ENCODE results near the gene XYLT1. TPM values are rescaled to one million over a fixed set of nuclear protein-coding genes. Genes with fewer than 3 reads are reported as not detected.

The XYLT1 gene
- total and polyA plus RNA-seq, 9 of the 15 experiments (the other 6 are each of a cell fraction or from before 2014, with no cell fraction given), result 0.03 to 0.09 (median 0.08) TPM; not detected in 6

- no peaks in the 10 kb centered on the region for H3K36me3 ChIP-seq (ENCODE audit: control insufficient read depth, insufficient read depth, low read length)
- FAIRE-seq (no peak), ATAC-seq (no peak), DNase-seq (ENCODE audit: extremely low read depth in 1 of 4, low spot score in 3 of 4) (no peak)
- H3K9me3 ChIP-seq (replicated peaks; ENCODE audit: control insufficient read depth, insufficient read depth, low read depth, low read length), result no peaks in the 10 kb centered on the region
- no TSS peak for BruUV-seq (replicated peaks)
- no peak overlapping the region for H3K4me2 ChIP-seq (ENCODE audit: insufficient read depth, low read length)
- peaks cover 2 to 44% of the 10 kb centered on the region in 2 experiments; a peak in 3 of 5 replicates for H3K27me3 ChIP-seq (ENCODE audit: control insufficient read depth in 2 of 2, insufficient read depth in 2 of 2, low read length in 2 of 2)
- H3K9me1 ChIP-seq (ENCODE audit: control insufficient read depth, insufficient read depth, low read length), result no peaks in the 10 kb centered on the region
- H3K9ac ChIP-seq (ENCODE audit: insufficient read depth in 1 of 2, low read depth in 2 of 2, low read length in 2 of 2), result no peak overlapping the region
- no peak overlapping the region for H3K27ac ChIP-seq (ENCODE audit: extremely low read depth, low read depth, low read length)
- CTCF ChIA-PET (ENCODE audit: low intra/inter-chr PET ratio), result no interaction called here
- in situ Hi-C loops (cut with MboI) (no loop called here), intact Hi-C loops (cut with micrococcal nuclease) (no loop called here)
- under 1% methylated on average over 12 of the region's 12 CpGs for WGBS (ENCODE audit: insufficient coverage, low coverage, missing lambda C conversion rate)
- no peaks in the 10 kb centered on the region for H3K4me1 ChIP-seq (replicated peaks in 1 of 2; ENCODE audit: control insufficient read depth in 2 of 2, insufficient read depth in 2 of 2, low read length in 2 of 2)
- POLR2A ChIA-PET, result interaction anchor here (0.8 kb wide), 1 partner anchor 8 kb away, joined by 3 read pairs; no protein-coding TSS in a partner anchor
- H4K20me1 ChIP-seq (replicated peaks; ENCODE audit: control insufficient read depth, insufficient read depth, low read length), result no peaks in the 10 kb centered on the region
- H3K79me2 ChIP-seq (ENCODE audit: control insufficient read depth, insufficient read depth, low read length), result no peaks in the 10 kb centered on the region
- no peak overlapping the region for H2AFZ ChIP-seq (ENCODE audit: low read depth, low read length)
- H3K4me3 ChIP-seq, result no peak overlapping the region
- TF ChIP-seq ZFX (CRISPR knock-in tag; IDR thresholded peaks at IDR 0.05), result no peak
- TF ChIP-seq CEBPZ (IDR thresholded peaks at IDR 0.05; ENCODE audit: borderline replicate concordance, low read depth, low read length), result no peak
- TF ChIP-seq KDM4B (IDR thresholded peaks at IDR 0.05; ENCODE audit: borderline replicate concordance in 2 of 2, low read depth in 1 of 2), result no peak
- no peak for TF ChIP-seq NR3C1 (CRISPR knock-in tag; IDR thresholded peaks at IDR 0.05)
- TF ChIP-seq SNAPC5 (CRISPR knock-in tag; IDR thresholded peaks at IDR 0.05), result no peak
- TF ChIP-seq TRIM24 (IDR thresholded peaks at IDR 0.05), result no peak
- TF ChIP-seq HNRNPL (IDR thresholded peaks at IDR 0.05; ENCODE audit: low read depth, low read length), result no peak
- no peak for TF ChIP-seq CBX1 (IDR thresholded peaks at IDR 0.05; ENCODE audit: low read depth)
- TF ChIP-seq ZNF431 (CRISPR knock-in tag; IDR thresholded peaks at IDR 0.05), result no peak
- TF ChIP-seq ZNF395 (CRISPR knock-in tag; IDR thresholded peaks at IDR 0.05), result no peak
- no peak for TF ChIP-seq CBX5 (IDR thresholded peaks at IDR 0.05; ENCODE audit: borderline replicate concordance, low read depth)
- TF ChIP-seq ZNF165 (CRISPR knock-in tag; IDR thresholded peaks at IDR 0.05; ENCODE audit: borderline replicate concordance), result no peak
- no peak for TF ChIP-seq NCOA4 (IDR thresholded peaks at IDR 0.05; ENCODE audit: partially characterized antibody)
- no peak for TF ChIP-seq PPARD (CRISPR knock-in tag; IDR thresholded peaks at IDR 0.05)
- TF ChIP-seq BDP1 (IDR thresholded peaks at IDR 0.05; ENCODE audit: insufficient read depth, insufficient read length), result no peak
These were observed 123.9 kb downstream of the XYLT1 start for GRCh38 chr16:17346621-17347569.

All from K562 (cell line).